VCaP (cell line): Measurements from ENCODE around the gene USP37.
A peak's percentile ranks its signal among the peaks of the same experiment; 100 is the strongest.

Source experiments
- H3K27ac ChIP-seq: fragments of 450-650 bp; 2 replicates; pipeline ENCODE4 v1.5.1; 2017
- CTCF ChIP-seq: fragments of 450-650 bp; conservative IDR thresholded peaks from 2 replicates; pipeline ENCODE4 v1.5.1; 2017; ENCODE audit warnings: mild to moderate bottlenecking, moderate library complexity

USP37 gene

GRCh38 chr2:218437969-218438368 is 130.2 kb downstream of the USP37 start:
- TF ChIP-seq CTCF, result no peak
- peak overlapping the region; percentile 57 for H3K27ac ChIP-seq

GRCh38 chr2:218436992-218437391 is 131.2 kb downstream of the USP37 start:
- no peak overlapping the region for H3K27ac ChIP-seq
- TF ChIP-seq CTCF, result no peak

- H3K27ac ChIP-seq, result no peak overlapping the region
- no peak for TF ChIP-seq CTCF
These were observed 132.9 kb downstream of the USP37 start for GRCh38 chr2:218435003-218435982.

- H3K27ac ChIP-seq, result no peak overlapping the region
These were observed 133.7 kb downstream of the USP37 start for GRCh38 chr2:218434456-218434855.

GRCh38 chr2:218432676-218433365 is 135.3 kb downstream of the USP37 start:
- H3K27ac ChIP-seq, result no peak overlapping the region
- TF ChIP-seq CTCF, result no peak

More at GRCh38 chr2:218434456-218434855, 133.7 kb downstream of the USP37 start:
- TF ChIP-seq CTCF, result no peak

GRCh38 chr2:218431878-218432277 is 136.3 kb downstream of the USP37 start:
- TF ChIP-seq CTCF, result no peak
- H3K27ac ChIP-seq, result no peak overlapping the region

GRCh38 chr2:218430721-218431120 is 137.4 kb downstream of the USP37 start:
- no peak overlapping the region for H3K27ac ChIP-seq
- no peak for TF ChIP-seq CTCF
